Panc1 (cell line): ENCODE data around the gene ATF7. TPM values are rescaled to one million over a fixed set of nuclear protein-coding genes. Genes with fewer than 3 reads are reported as not detected.

Experiments used
- ATAC-seq: fragments of 200-7000 bp; cut with Tn5 transposase; 2 replicates; pipeline ENCODE4 v1.9.1; 2020; ENCODE audit warnings: mild to moderate bottlenecking, moderate library complexity
- BruUV-seq: library from RNA; stranded (reverse); fragments of 400-500 nt; replicated peaks from 2 replicates; lab custom pipeline; 2021; lab: Mats Ljungman, UMichigan
- CTCF ChIA-PET: fragments of 300-600 bp; sonication (Branson Sonifier 250); formaldehyde crosslinking; loops from one replicate; lab custom pipeline; 2022; ENCODE audit warnings: antibody characterized with exemption; lab: Charles Lee
- POLR2A ChIA-PET: fragments of 300-600 bp; sonication (Branson Sonifier 250); formaldehyde crosslinking; loops from one replicate; lab custom pipeline; 2022; ENCODE audit warnings: antibody characterized with exemption; lab: Charles Lee
- DNase-seq: peaks from one replicate; pipeline ENCODE4 v3.0.0-alpha.2; 2010; ENCODE audit warnings: low read depth, low spot score
- H3K27ac ChIP-seq: 2 replicates; pipeline ENCODE4 v1.5.1; 2011; ENCODE audit warnings: mild to moderate bottlenecking, low read length, inconsistent platforms
- H3K27me3 ChIP-seq: fragments of 200-500 bp; sonication (Bioruptor generic); 2 replicates; pipeline ENCODE4 v1.6.0; 2014; ENCODE audit warnings: low read length, inconsistent platforms; ENCODE audit not compliant: control insufficient read depth, insufficient read depth
- H3K36me3 ChIP-seq: fragments of 200-500 bp; sonication (Bioruptor generic); 2 replicates; pipeline ENCODE4 v1.5.1; 2014; ENCODE audit warnings: inconsistent platforms, mild to moderate bottlenecking, low read length, moderate library complexity; ENCODE audit not compliant: control insufficient read depth, insufficient read depth
- H3K4me1 ChIP-seq: 2 replicates; pipeline ENCODE4 v1.5.1; 2011; ENCODE audit warnings: inconsistent platforms, mild to moderate bottlenecking, low read length, moderate library complexity; ENCODE audit not compliant: control insufficient read depth, insufficient read depth
- H3K4me3 ChIP-seq, 2 experiments: 2 replicates each; pipeline ENCODE4 v1.5.1; 2011 to 2012; ENCODE audit warnings: low read depth in 2 of 2, low read length in 2 of 2, mild to moderate bottlenecking in 2 of 2, inconsistent platforms in 1 of 2, moderate library complexity in 1 of 2
- H3K9me3 ChIP-seq: fragments of 200-500 bp; sonication (Bioruptor generic); 2 replicates; pipeline ENCODE4 v1.5.1; 2014; ENCODE audit warnings: low read depth, mild to moderate bottlenecking, inconsistent platforms, low read length, moderate library complexity; ENCODE audit not compliant: control insufficient read depth, insufficient read depth
- POLR2AphosphoS5 ChIP-seq: IDR thresholded peaks from 2 replicates; pipeline ENCODE4 v1.6.1; 2012; ENCODE audit warnings: mild to moderate bottlenecking, low read depth, low read length, moderate library complexity
- SIN3A ChIP-seq: IDR thresholded peaks from 2 replicates; pipeline ENCODE4 v1.6.1; 2012; ENCODE audit warnings: low read depth, mild to moderate bottlenecking, low read length, moderate library complexity, borderline replicate concordance; ENCODE audit not compliant: insufficient read depth
- TCF7L2 ChIP-seq: IDR thresholded peaks from 2 replicates; pipeline ENCODE4 v1.6.1; 2011; ENCODE audit warnings: mild to moderate bottlenecking, low read depth, low read length, inconsistent platforms
- in situ Hi-C: cut with HindIII; loops from 2 replicates; pipeline ENCODE4 v1.10.0; 2016; ENCODE audit warnings: low sequenced_read_pairs, low pct_unique_long_range_greater_than_20kb
- intact Hi-C: fragments of 100-400 bp; cut with micrococcal nuclease; formaldehyde crosslinking; loops from one replicate; pipeline ENCODE4 v1.10.0; 2022; ENCODE audit not compliant: unreplicated experiment
- total RNA-seq: library from RNA; stranded (reverse); gene quantifications from one replicate; pipeline ENCODE4 v1.2.1, GENCODE V29; 2021; ENCODE audit not compliant: unreplicated experiment
- TF ChIP-seq, protein P1 (sequence below): fragments of 450-650 bp; IDR thresholded peaks from 2 replicates; pipeline ENCODE4 v1.5.1; 2017; ENCODE audit warnings: mild to moderate bottlenecking
- TF ChIP-seq, protein P2 (sequence below), 2 experiments: IDR thresholded peaks; 2 replicates each; pipeline ENCODE4 v1.6.1; 2011 to 2012; ENCODE audit warnings: low read depth in 2 of 2, control low read depth in 1 of 2, low read length in 1 of 2, mild to moderate bottlenecking in 1 of 2, moderate library complexity in 1 of 2; ENCODE audit not compliant: insufficient read depth in 1 of 2

The ATF7 gene
- total RNA-seq, 1 experiment from 2014 or later = 29.5 TPM

DNA sequence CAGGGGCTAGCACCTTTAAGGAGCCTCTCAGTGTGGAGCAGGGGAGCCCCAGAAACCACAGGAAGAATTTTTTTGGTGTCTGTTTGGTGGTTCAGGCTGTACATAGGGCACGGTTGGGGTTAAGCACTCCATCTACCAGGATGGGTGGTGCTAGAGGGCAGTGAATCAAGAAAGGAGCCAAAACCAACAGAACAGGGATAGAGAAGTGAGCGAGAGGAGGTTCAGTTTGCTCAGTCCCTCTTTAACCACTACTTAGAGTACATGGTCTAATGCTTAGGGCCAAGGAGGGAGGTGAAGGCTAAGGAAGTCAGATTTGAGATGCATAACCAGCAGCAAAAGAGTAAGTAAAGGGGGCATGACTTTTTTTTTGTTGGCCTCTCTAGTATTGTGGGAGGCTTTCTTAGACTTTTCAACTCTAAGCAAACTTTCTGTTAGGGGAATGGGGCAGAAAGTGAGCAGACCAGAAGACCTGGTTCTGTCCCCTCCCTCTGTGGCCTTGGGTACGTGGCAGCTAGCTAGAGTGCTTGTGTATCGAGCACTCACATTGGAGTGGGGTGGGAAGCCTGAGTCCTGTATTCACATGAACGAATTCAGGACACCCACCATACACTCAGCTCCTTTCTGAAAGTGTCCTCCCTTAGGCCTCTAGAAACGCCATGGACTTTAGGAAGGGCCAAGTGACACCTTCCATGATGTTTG lies 112.3 kb downstream of the ATF7 start:
- H3K9me3 ChIP-seq = no peaks in the 10 kb centered on the region

DNA sequence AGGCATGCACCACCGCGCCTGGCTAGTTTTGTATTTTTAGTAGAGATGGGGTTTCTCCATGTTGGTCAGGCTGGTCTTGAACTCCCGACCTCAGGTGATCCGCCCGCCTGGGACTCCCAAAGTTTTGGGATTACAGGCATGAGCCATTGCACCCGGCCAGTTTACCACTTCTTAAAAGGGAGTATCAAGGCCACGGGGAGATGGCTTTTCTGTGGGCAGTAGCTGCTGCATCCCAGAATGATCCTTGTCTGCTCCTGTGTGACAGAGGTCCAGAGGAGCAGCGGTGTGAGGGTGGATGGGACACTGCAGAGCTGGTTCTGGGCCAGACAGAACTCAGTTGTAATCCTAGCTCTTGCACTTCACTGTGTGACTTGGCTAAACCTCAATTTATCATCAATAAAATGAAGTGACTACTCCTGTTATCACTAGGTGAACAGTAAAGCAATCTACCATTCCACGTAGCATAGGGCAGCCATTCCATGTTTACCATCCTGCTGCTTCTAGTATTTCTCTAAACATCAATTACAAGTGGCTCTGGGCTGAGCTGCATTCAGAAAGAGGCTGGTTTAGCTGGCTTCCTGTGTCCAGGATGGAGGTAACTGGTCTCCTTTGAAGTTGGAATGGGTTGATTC lies 115.9 kb downstream of the ATF7 start:
- ATAC-seq (no peak), DNase-seq (no peak)
- no TSS peak for BruUV-seq
- ChIA-PET POLR2A (no interaction called here), CTCF (no interaction called here)
- TF ChIP-seq SIN3A (no peak), TCF7L2 (no peak), POLR2AphosphoS5 (no peak)
- TF ChIP-seq, protein P1, sequence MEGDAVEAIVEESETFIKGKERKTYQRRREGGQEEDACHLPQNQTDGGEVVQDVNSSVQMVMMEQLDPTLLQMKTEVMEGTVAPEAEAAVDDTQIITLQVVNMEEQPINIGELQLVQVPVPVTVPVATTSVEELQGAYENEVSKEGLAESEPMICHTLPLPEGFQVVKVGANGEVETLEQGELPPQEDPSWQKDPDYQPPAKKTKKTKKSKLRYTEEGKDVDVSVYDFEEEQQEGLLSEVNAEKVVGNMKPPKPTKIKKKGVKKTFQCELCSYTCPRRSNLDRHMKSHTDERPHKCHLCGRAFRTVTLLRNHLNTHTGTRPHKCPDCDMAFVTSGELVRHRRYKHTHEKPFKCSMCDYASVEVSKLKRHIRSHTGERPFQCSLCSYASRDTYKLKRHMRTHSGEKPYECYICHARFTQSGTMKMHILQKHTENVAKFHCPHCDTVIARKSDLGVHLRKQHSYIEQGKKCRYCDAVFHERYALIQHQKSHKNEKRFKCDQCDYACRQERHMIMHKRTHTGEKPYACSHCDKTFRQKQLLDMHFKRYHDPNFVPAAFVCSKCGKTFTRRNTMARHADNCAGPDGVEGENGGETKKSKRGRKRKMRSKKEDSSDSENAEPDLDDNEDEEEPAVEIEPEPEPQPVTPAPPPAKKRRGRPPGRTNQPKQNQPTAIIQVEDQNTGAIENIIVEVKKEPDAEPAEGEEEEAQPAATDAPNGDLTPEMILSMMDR = no peak
- TF ChIP-seq, protein P2, sequence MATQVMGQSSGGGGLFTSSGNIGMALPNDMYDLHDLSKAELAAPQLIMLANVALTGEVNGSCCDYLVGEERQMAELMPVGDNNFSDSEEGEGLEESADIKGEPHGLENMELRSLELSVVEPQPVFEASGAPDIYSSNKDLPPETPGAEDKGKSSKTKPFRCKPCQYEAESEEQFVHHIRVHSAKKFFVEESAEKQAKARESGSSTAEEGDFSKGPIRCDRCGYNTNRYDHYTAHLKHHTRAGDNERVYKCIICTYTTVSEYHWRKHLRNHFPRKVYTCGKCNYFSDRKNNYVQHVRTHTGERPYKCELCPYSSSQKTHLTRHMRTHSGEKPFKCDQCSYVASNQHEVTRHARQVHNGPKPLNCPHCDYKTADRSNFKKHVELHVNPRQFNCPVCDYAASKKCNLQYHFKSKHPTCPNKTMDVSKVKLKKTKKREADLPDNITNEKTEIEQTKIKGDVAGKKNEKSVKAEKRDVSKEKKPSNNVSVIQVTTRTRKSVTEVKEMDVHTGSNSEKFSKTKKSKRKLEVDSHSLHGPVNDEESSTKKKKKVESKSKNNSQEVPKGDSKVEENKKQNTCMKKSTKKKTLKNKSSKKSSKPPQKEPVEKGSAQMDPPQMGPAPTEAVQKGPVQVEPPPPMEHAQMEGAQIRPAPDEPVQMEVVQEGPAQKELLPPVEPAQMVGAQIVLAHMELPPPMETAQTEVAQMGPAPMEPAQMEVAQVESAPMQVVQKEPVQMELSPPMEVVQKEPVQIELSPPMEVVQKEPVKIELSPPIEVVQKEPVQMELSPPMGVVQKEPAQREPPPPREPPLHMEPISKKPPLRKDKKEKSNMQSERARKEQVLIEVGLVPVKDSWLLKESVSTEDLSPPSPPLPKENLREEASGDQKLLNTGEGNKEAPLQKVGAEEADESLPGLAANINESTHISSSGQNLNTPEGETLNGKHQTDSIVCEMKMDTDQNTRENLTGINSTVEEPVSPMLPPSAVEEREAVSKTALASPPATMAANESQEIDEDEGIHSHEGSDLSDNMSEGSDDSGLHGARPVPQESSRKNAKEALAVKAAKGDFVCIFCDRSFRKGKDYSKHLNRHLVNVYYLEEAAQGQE (IDR thresholded peaks at IDR 0.05; ENCODE audit: insufficient read depth in 1 of 2, low read depth in 2 of 2, low read length in 1 of 2) = no peak
- Histone ChIP-seq H3K4me1 (peaks cover 7% of the 10 kb centered on the region), H3K27me3 (no peaks in the 10 kb centered on the region), H3K27ac (no peak overlapping the region), H3K4me3 (no peak overlapping the region), H3K9me3 (no peaks in the 10 kb centered on the region), H3K36me3 (peaks cover 4% of the 10 kb centered on the region)
- in situ Hi-C loops (no loop called here), intact Hi-C loops (no loop called here)

More for the DNA sequence above, 112.3 kb downstream of the ATF7 start:
- in situ Hi-C loops = no loop called here
- ChIA-PET CTCF (no interaction called here), POLR2A (no interaction called here)
- no TSS peak for BruUV-seq
- ATAC-seq (no peak), DNase-seq (no peak)
- H3K36me3 ChIP-seq = peaks cover 6% of the 10 kb centered on the region; the same call in 1 of the 2 replicates
- H3K4me3 ChIP-seq = no peak overlapping the region
- no peak overlapping the region for H3K27ac ChIP-seq
- intact Hi-C loops = no loop called here
- no peak for TF ChIP-seq POLR2AphosphoS5
- no peak for TF ChIP-seq SIN3A
- no peak for TF ChIP-seq TCF7L2
- TF ChIP-seq, protein P1 = no peak
- TF ChIP-seq, protein P2 (IDR thresholded peaks at IDR 0.05; ENCODE audit: insufficient read depth in 1 of 2, low read depth in 2 of 2, low read length in 1 of 2) = no peak
- no peaks in the 10 kb centered on the region for H3K27me3 ChIP-seq
- H3K4me1 ChIP-seq = no peaks in the 10 kb centered on the region
